Measurements from ENCODE around the gene BTF3.
A peak's percentile ranks its signal among the peaks of the same experiment; 100 is the strongest.
"Not testable (repeated sequence)": the region's sequence is repeated elsewhere in the genome, so short reads cannot be mapped to it uniquely, and the experiment has no call there.

The BTF3 gene

GRCh38 chr5:73483676-73484075, 14.6 kb upstream of the BTF3 start:
- no peak for DNase-seq
- intact Hi-C loops (cut with DNase I) = no loop called here

- DNase-seq = no peak
- intact Hi-C loops (cut with DNase I) = no loop called here
These were observed 13.7 kb upstream of the BTF3 start for GRCh38 chr5:73484511-73484910.

- DNase-seq = no peak
- intact Hi-C loops (cut with DNase I) = no loop called here
These were observed 12.5 kb upstream of the BTF3 start for GRCh38 chr5:73485715-73486114.

GRCh38 chr5:73486119-73486899, 11.9 kb upstream of the BTF3 start:
- no peak for DNase-seq
- intact Hi-C loops (cut with DNase I) = no loop called here

GRCh38 chr5:73487257-73487656, 11.0 kb upstream of the BTF3 start:
- DNase-seq; intact Hi-C loops (cut with DNase I): not testable (repeated sequence)

GRCh38 chr5:73487815-73488214, 10.4 kb upstream of the BTF3 start:
- intact Hi-C loops (cut with DNase I) = no loop called here
- no peak for DNase-seq

- intact Hi-C loops (cut with DNase I) = no loop called here
- no peak for DNase-seq
These were observed 9.4 kb upstream of the BTF3 start for GRCh38 chr5:73488806-73489205.

GRCh38 chr5:73490088-73490487, 8.2 kb upstream of the BTF3 start:
- intact Hi-C loops (cut with DNase I) = no loop called here
- no peak for DNase-seq

GRCh38 chr5:73491155-73491554, 7.1 kb upstream of the BTF3 start:
- intact Hi-C loops (cut with DNase I) = no loop called here

GRCh38 chr5:73493421-73493820, 4.8 kb upstream of the BTF3 start:
- intact Hi-C loops (cut with DNase I) = no loop called here
- no peak for DNase-seq

More at GRCh38 chr5:73491155-73491554, 7.1 kb upstream of the BTF3 start:
- no peak for DNase-seq

- DNase-seq = no peak
- intact Hi-C loops (cut with DNase I) = no loop called here
These were observed 3.5 kb upstream of the BTF3 start for GRCh38 chr5:73494721-73495120.

- intact Hi-C loops (cut with DNase I) = no loop called here
- DNase-seq = no peak
These were observed 2.4 kb upstream of the BTF3 start for GRCh38 chr5:73495772-73496335.

GRCh38 chr5:73496984-73497457, 1.2 kb upstream of the BTF3 start:
- DNase-seq = no peak
- intact Hi-C loops (cut with DNase I) = no loop called here

- intact Hi-C loops (cut with DNase I) = no loop called here
- no peak for DNase-seq
These were observed 665 bp upstream of the BTF3 start for GRCh38 chr5:73497497-73498056.

- intact Hi-C loops (cut with DNase I) = no loop called here
- DNase-seq = peak in 1 of 42 donors; percentile 32
These were observed 945 bp downstream of the BTF3 start for GRCh38 chr5:73499187-73499586.

- intact Hi-C loops (cut with DNase I) = no loop called here
- no peak for DNase-seq
These were observed 1.5 kb downstream of the BTF3 start for GRCh38 chr5:73499756-73500155.

GRCh38 chr5:73501406-73501805, 3.2 kb downstream of the BTF3 start:
- peak in 1 of 42 donors; percentile 3 for DNase-seq
- intact Hi-C loops (cut with DNase I) = no loop called here

- DNase-seq = no peak
- intact Hi-C loops (cut with DNase I) = no loop called here
These were observed 8.3 kb downstream of the BTF3 start for GRCh38 chr5:73506459-73506955.

GRCh38 chr5:73507062-73507461, 8.8 kb downstream of the BTF3 start:
- intact Hi-C loops (cut with DNase I) = no loop called here
- DNase-seq = no peak

- DNase-seq; intact Hi-C loops (cut with DNase I): not testable (repeated sequence)
These were observed 10.3 kb downstream of the BTF3 start for GRCh38 chr5:73508521-73508920.

Data from head of caudate nucleus (tissue), 42 donors.